NCI-H345 treated with DMSO at 0.1 percent for 48 hours (cell line): ENCODE data around the gene TMEM168.
"Not testable (repeated sequence)": the region's sequence is repeated elsewhere in the genome, so short reads cannot be mapped to it uniquely, and the experiment has no call there.

Experiments used
- DNase-seq: peaks from one replicate; lab custom pipeline; 2025; ENCODE audit not compliant: unreplicated experiment; lab: John Stamatoyannopoulos, UW

TMEM168 gene

GRCh38 chr7:112789817-112790585 lies at the start of gene TMEM168:
TSS of gene TMEM168 (minus strand) at chr7:112790393. CDS start at chr7:112784825, 5,568 bp downstream.
- peak; percentile 74 for DNase-seq

GRCh38 chr7:112835928-112836327 lies 45.7 kb upstream of the TMEM168 start:
- not testable (repeated sequence) for DNase-seq

- DNase-seq = no peak
These were observed 42.9 kb upstream of the TMEM168 start for GRCh38 chr7:112833082-112833481.

GRCh38 chr7:112830769-112831168 lies 40.6 kb upstream of the TMEM168 start:
- no peak for DNase-seq

- no peak for DNase-seq
These were observed 38.5 kb upstream of the TMEM168 start for GRCh38 chr7:112828696-112829095.

GRCh38 chr7:112821345-112821744 lies 31.2 kb upstream of the TMEM168 start:
- DNase-seq = no peak

GRCh38 chr7:112819536-112819935 lies 29.3 kb upstream of the TMEM168 start:
- DNase-seq = no peak

GRCh38 chr7:112806156-112806555 lies 16.0 kb upstream of the TMEM168 start:
- DNase-seq = no peak

GRCh38 chr7:112802406-112802805 lies 12.2 kb upstream of the TMEM168 start:
- DNase-seq = no peak

- no peak for DNase-seq
These were observed 10.3 kb upstream of the TMEM168 start for GRCh38 chr7:112800486-112800885.

- no peak for DNase-seq
These were observed 9.4 kb upstream of the TMEM168 start for GRCh38 chr7:112799448-112800120.

GRCh38 chr7:112798274-112799159 lies 8.3 kb upstream of the TMEM168 start:
- no peak for DNase-seq

GRCh38 chr7:112796552-112796951 lies 6.4 kb upstream of the TMEM168 start:
- DNase-seq = not testable (repeated sequence)

- DNase-seq = no peak
These were observed 2.2 kb upstream of the TMEM168 start for GRCh38 chr7:112792441-112792840.

GRCh38 chr7:112791465-112792168 lies 1.4 kb upstream of the TMEM168 start:
- no peak for DNase-seq

GRCh38 chr7:112790586-112791003 lies 402 bp upstream of the TMEM168 start:
- no peak for DNase-seq

- no peak for DNase-seq
These were observed 758 bp downstream of the TMEM168 start for GRCh38 chr7:112789453-112789816.

GRCh38 chr7:112788778-112789343 lies 1.3 kb downstream of the TMEM168 start:
- DNase-seq = no peak

- no peak for DNase-seq
These were observed 5.6 kb downstream of the TMEM168 start for GRCh38 chr7:112784603-112785002.

- DNase-seq = no peak
These were observed 7.7 kb downstream of the TMEM168 start for GRCh38 chr7:112782498-112782897.

GRCh38 chr7:112781558-112781957 lies 8.6 kb downstream of the TMEM168 start:
- no peak for DNase-seq
